Activated gamma-delta T cell treated with Interleukin-2 at 50 U/mL for 16 hours (primary cell): ENCODE results near the gene RAD23A.
"Not testable (repeated sequence)": the region's sequence is repeated elsewhere in the genome, so short reads cannot be mapped to it uniquely, and the experiment has no call there.

ENCODE experiments used
- DNase-seq: peaks from one replicate; pipeline ENCODE4 v3.0.0-alpha.2; 2020

RAD23A gene

GRCh38 chr19:12955996-12956395 lies 10.3 kb downstream of the RAD23A start:
- no peak for DNase-seq

- DNase-seq: peak; percentile 75
These were observed 11.1 kb downstream of the RAD23A start, which contains the start of gene GADD45GIP1 for GRCh38 chr19:12956446-12957388. Gene GADD45GIP1 (minus strand): TSS chr19:12957223. CDS start chr19:12957212, 11 bp downstream.

GRCh38 chr19:12957389-12957952 lies 11.8 kb downstream of the RAD23A start:
- DNase-seq: not testable (repeated sequence)

GRCh38 chr19:12959481-12959880 lies 13.8 kb downstream of the RAD23A start:
- DNase-seq: no peak

DNA sequence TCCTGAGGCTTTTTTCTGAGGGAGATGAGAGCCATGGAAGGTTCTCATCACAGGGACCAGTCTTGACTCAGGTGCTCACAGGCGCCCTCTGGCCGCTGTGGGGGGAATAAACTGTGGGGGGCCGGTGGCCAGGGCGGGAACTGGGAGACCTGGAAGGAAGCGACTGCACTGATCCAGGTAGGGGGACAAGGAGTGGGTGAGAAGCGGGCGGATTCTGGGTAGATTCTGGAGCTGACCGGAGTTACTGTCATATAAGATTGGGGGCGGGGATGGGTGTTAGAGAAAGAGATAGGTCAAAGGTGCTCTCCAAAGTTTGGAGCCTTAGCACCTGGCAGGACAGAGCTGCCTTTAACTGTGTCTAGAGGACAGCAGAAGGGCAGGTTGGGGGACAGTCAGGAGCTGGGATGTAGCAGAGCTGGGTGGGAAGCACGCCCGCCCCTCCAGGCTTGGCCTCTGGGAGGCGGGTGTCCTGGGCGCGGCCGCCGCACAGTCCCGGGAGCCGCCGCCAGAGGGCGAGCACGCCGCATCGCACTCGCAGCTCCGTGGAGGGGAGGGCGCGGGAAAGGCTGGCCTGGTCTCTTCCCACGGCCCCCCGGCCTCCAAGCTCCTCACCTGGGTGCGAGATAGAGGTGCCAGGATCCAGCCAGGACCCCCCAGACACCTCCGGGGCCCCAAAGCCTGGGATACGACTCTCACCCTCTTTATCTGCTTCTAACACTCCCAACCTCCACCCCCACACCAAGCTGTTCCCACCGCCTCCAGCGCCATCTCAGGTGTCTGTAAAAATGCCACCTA lies 19.6 kb downstream of the RAD23A start:
- DNase-seq: peak; percentile 79

DNA sequence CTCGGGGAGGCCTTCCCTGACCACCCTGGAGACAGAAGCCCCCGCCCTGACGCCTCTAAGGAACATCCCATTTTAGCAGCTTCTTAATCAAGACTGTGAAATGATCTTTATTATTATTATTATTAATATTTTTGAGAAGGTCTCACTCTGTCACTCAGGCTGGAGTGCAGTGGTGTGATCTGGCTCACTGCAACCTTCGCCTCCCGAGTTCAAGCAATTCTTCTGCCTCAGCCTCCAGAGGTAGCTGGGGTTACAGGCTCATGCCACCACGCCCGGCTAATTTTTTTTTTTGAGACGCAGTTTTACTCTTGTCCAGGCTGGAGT lies 20.1 kb downstream of the RAD23A start:
- no peak for DNase-seq

DNA sequence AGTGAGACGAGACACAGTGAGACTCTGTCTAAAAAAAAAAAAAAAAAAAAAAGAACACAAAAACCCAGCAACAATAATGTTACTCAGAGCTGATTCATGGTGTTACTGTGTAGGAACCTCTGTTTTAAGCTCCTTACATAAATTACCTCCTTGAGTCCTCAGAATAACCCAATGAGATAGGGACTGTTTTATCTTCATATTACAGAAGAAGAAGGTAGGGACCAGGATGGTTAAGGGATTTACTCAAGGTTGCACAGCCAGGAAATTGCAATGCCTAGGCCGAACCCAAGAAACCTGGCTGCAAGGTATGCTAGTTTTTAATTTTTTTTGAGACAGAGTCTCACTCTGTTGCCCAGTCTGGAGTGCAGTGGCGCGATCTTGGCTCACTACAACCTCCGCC lies 22.2 kb downstream of the RAD23A start:
- DNase-seq: no peak

DNA sequence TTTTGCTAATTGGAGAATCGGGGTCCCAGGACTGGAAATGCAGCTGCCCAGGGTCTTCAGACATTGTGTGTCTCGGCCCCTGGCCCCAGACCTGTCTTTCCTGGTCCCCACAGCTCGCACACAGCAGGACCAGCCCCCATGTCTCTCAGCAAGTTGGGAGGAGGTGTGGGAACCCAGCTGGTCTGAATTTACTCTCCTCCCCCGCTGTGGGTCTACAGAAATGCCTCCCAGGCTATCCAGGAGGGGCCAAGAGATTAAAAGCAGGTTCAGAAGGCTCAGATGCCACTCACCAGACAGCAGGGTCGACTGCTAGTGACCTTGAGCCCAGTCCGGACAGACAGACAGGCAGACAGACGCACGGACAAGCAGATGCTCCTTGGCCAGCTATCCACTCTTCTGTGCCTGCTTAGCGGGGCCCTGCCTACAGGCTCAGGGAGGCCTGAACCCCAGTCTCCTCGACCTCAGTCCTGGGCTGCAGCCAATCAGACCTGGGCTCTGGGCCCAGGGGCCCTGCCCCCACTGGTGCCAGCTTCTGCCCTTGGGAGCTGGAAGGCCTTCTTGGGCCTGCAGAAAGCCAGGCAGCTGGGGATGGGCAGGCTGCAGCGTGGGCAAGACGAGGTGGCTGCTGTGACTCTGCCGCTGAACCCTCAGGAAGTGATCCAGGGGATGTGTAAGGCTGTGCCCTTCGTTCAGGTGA lies 23.8 kb downstream of the RAD23A start, which contains the start of gene DAND5:
Gene DAND5, plus strand, starts transcription at position 285 of the 697 bp plus-strand sequence. Its CDS starts 85 bp downstream, at position 370.
- DNase-seq: no peak

DNA sequence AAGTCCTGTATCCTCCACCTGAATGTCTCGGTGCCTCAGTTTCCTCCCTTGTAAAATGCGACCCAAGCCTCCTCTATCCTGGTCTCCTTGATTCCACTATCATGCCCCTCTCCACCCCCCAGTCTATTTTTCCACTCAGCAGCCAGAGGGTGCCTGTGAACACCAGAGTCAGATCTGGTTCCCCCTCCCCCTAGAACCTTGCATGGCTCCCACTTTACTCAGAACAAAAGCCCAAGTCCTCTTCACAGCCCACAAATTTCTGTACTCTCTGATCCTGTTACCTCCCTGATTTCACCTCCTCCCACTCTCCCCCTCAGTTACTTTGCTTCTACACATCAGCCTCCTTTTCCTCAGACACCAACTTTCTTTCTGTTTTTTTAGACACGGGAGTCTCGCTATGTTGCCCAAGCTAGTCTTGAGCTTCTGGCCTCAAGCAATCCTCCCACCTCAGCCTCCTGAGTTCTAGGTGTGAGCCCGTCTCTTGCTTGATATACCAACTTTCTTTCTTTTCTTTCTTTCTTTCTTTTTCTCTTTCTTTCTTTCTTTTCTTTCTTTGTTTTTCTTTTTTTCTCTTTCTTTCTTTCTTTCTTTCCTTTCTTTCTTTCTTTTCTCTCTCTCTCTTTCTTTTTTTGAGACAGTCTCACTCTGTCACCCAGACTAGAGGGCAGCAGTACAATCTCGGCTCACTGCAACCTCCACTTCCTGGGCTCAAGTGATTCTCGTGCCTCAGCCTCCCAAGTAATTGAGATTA lies 24.6 kb downstream of the RAD23A start:
- DNase-seq: no peak

DNA sequence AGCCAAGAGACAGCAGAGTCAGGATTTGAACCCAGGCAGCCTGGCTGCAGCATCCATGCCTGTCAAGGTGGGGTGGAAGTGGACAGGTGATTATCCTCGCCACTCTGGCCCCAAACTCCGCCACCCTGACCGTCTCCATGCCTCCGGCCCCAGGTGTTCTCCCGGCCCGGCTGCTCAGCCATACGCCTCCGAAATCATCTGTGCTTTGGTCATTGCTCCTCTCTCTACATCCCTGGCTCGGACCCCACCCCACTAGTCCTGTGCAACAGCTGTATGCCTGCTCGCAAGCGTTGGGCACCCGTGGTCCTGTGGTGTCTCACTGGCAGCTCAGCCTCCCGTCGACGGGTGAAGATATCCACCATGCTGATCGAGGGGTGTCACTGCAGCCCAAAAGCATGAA lies 27.6 kb downstream of the RAD23A start:
- DNase-seq: no peak

DNA sequence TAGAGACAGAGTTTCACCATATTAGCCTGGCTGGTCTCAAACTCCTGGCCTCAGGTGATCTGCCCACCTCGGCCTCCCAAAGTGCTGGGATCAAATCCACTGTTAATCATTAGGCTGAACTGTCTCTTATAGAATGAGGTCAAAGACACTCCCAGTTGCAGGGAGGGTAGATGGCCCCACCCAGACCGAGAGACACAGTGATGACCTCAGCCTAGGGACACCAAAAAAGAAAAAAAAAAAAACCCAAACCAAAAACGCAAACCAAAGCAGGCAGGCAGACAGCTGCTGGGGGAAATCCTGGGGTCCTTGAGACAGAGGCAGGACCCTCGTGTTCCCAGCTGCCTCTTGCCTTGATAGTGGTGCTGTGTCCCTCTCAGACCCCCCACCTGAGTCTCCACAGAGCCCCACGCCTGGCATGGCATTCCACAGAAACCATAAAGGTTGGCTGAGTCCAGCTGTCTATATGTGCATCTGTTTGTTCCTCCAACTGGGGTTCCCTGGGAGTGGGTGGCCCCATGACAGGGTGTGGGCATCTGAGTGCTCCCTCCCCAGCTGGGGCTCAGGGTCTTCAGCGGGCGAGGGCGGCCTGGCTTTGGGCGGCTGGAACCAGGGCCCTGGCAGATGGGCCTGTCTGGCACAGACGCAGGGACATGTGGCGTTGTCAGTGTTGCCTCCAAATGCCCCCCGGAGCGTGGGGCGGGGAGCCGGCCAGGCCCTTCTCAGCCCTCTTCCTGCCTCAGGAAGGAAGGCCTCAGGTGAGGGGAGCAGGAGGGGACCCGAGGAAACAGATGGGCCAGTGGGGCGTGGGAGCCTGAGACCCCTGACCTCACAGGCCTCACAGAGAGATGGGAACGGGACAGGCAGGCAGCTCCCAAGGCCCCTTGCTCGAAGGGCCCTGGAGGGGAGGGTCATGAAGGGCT lies 28.9 kb downstream of the RAD23A start:
- DNase-seq: no peak

GRCh38 chr19:12975221-12975741 lies 29.6 kb downstream of the RAD23A start:
- DNase-seq: no peak

DNA sequence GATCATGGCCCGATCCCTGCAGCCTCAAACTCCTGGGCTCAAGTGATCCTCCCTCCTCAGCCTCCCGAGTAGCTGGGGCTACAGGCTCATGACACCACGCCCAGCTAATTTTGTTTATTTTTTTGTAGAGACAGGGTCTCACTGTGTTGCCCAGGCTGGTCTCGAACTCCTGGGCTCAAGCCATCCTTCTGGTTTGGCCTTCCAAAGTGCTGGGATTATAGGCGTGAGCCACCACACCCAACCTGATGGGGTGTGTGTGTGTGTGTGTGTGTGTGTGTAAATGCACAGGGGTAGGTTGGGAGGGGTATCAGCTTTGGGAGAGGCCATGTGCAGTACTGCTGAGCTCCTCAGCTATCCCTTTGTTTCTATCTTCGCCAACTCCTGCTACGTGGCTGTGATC lies 30.4 kb downstream of the RAD23A start:
- DNase-seq: not testable (repeated sequence)

- DNase-seq: no peak
These were observed 34.3 kb downstream of the RAD23A start for GRCh38 chr19:12979974-12980373.

DNA sequence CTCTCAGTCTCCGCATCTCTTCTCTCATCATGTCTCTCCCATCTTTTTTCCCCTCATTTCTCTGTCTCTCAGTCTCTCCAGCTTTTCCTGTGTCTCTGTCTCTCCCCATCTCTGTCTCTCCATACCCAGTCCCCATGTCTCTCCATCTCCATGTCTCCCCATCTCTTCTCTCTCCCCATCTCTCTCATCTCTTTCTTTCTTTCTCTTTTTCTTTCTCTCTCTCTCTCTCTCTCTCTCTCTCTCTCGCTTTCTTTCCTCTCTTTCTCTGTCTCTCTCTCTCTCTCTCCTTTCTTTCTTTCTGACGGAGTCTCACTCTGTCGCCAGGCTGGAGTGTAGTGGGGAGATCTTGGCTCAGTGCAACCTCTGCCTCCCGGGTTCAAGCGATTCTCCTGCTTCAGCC lies 37.0 kb downstream of the RAD23A start:
- no peak for DNase-seq

DNA sequence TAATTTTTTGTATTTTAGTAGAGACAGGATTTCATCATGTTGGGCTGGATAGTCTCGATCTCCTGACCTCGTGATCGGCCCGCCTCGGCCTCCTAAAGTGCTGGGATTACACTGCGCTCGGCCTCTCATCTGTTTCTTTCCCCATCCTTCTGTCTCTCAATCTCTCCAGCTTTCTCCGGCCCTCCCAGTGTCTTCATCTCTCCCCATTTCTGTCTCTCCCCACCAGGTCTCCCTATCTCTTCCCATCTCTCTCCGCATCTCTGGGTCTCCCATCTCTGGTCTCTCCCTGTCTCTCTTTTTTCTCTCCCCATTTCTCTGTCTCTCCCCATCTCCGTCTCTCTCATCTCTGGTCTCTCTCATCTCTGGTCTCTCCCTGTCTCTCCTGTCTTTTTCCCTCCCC lies 37.4 kb downstream of the RAD23A start:
- no peak for DNase-seq

DNA sequence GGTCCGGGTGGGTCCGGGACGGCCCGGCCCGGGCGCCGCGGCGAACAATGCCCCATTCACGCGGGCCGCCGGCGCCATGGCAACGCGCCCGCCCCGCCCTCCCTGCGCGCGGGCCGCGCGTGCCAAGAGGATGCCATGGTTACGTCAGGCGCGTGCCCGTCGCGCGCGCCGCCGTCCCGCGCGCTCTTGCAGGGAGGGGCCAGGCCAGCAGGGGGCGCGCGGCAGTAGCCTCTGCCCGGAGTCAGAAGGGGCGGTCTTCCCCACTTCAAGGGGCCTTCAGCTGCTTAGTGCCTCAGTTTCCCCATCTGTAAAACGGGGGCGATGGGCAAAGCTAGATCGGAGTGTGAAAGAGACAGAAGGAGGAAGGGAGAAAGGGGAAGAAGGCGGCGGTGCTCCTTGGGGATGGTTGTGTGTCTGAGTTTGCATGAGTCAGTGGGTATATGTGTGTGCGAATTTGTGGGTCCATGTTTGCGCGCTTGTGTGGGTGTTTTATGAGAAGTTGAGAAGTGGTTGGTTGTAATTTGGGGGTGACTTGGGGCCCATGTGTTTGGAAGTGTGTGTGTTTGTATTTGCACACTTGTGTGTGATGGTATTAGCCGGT lies 38.0 kb downstream of the RAD23A start:
- DNase-seq: peak; percentile 78

DNA sequence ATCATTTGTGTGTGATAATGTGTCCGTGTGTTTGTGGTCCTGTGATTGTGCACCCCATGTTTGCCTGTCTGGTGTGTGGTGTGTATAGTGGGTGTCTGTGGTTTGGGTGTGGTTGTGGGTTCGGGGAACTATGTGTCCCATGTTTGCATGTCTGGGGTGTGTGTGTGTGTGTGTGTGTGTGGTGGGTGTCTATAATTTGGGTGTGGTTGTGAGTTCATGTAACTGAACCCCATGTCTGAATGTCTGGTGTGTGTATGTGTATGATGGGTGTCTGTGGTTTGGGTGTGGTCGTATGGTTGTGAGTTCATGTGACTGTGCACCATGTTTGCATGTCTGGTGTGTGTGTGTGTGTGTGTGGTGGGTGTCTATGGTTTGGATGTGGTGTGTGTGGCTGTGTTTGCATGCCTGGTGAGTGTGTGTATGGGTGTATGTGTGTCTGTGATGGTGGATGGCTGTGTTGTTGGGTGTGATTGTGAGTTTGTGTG lies 38.5 kb downstream of the RAD23A start:
- no peak for DNase-seq

DNA sequence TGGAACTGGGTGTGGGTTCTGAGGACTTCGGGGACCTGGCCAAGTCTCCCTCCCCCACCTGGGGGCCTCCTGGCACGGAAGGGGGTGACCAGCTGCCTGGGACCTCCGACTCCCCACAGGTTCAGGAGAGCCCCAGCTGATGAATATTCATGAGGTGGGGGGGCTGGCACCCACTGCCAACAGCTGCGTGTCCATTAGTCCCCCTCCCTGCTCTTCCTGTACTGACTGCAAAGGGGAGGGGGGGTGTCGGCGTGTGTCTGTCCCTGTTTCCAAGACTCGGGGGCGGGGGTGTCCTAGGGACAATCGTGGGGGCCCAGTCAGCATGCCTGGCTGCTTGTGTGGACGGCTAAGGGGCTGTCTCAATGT lies 39.0 kb downstream of the RAD23A start:
- DNase-seq: no peak
